ENCODE results near the gene SPSB4.

DNA sequence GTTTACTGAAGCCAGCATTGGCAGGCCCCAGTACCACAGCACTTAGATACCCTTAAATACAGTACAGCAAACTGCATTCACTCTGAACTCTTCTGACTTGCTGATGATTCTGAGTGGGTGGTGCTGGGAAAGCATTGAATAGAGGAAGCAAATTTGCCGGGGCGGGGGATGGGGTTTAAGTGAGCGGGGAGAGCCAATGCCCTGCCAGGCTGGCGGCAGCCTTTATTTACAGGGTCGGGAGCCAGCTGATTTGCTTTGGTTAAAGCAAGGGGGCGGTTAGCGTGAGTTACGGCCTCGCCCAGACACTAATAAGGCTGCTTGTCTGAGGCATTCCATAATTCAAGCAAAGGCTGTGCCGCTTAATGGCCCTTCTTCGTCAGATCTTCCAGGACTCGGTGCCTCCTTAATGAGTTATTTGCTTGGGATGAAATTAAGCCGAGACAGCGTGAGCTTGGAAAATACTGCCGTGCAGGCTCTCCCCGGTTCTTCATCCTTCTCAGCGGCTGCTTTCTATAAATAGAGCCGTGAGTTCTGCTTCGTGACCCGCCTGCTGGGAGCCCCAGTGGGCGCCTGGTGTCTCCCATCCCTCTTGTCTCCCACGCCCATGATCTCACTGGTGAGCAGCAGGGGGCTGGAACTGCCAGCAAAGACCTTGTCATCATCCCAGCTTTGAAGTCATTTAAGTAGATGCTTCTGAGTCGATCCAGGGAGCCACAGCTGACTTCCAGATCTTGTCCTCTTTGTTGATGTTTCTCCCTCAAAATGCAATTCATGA lies 25.8 kb downstream of the SPSB4 start:
- TF ChIP-seq KDM4B (CRISPR knock-in tag; IDR thresholded peaks at IDR 0.05) (no peak), CBX1 (IDR thresholded peaks at IDR 0.05; ENCODE audit: low read depth) (no peak), FOXK2 (IDR thresholded peaks at IDR 0.05) (no peak), ZNF292 (CRISPR knock-in tag; IDR thresholded peaks at IDR 0.05; ENCODE audit: borderline replicate concordance, low read depth) (no peak), POLR2AphosphoS5 (IDR thresholded peaks at IDR 0.05; ENCODE audit: low read depth, low read length) (no peak), MAFG (CRISPR knock-in tag; IDR thresholded peaks at IDR 0.05) (no peak), BRCA1 (CRISPR knock-in tag; IDR thresholded peaks at IDR 0.05) (no peak), POLR2A (IDR thresholded peaks at IDR 0.05; ENCODE audit: insufficient read depth in 1 of 2, low read depth in 2 of 2, low read length in 2 of 2) (no peak), TBL1XR1 (IDR thresholded peaks at IDR 0.05; ENCODE audit: borderline replicate concordance, low read length, partially characterized antibody) (no peak), ATF7 (IDR thresholded peaks at IDR 0.05) (no peak), ATF7 (CRISPR knock-in tag; IDR thresholded peaks at IDR 0.05) (no peak)
- TF ChIP-seq, protein P1, sequence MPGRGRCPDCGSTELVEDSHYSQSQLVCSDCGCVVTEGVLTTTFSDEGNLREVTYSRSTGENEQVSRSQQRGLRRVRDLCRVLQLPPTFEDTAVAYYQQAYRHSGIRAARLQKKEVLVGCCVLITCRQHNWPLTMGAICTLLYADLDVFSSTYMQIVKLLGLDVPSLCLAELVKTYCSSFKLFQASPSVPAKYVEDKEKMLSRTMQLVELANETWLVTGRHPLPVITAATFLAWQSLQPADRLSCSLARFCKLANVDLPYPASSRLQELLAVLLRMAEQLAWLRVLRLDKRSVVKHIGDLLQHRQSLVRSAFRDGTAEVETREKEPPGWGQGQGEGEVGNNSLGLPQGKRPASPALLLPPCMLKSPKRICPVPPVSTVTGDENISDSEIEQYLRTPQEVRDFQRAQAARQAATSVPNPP (CRISPR knock-in tag; IDR thresholded peaks at IDR 0.05) = no peak
- TF ChIP-seq, protein P2, sequence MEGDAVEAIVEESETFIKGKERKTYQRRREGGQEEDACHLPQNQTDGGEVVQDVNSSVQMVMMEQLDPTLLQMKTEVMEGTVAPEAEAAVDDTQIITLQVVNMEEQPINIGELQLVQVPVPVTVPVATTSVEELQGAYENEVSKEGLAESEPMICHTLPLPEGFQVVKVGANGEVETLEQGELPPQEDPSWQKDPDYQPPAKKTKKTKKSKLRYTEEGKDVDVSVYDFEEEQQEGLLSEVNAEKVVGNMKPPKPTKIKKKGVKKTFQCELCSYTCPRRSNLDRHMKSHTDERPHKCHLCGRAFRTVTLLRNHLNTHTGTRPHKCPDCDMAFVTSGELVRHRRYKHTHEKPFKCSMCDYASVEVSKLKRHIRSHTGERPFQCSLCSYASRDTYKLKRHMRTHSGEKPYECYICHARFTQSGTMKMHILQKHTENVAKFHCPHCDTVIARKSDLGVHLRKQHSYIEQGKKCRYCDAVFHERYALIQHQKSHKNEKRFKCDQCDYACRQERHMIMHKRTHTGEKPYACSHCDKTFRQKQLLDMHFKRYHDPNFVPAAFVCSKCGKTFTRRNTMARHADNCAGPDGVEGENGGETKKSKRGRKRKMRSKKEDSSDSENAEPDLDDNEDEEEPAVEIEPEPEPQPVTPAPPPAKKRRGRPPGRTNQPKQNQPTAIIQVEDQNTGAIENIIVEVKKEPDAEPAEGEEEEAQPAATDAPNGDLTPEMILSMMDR (CRISPR knock-in tag; IDR thresholded peaks at IDR 0.05) = no peak
- TF ChIP-seq, protein P3, sequence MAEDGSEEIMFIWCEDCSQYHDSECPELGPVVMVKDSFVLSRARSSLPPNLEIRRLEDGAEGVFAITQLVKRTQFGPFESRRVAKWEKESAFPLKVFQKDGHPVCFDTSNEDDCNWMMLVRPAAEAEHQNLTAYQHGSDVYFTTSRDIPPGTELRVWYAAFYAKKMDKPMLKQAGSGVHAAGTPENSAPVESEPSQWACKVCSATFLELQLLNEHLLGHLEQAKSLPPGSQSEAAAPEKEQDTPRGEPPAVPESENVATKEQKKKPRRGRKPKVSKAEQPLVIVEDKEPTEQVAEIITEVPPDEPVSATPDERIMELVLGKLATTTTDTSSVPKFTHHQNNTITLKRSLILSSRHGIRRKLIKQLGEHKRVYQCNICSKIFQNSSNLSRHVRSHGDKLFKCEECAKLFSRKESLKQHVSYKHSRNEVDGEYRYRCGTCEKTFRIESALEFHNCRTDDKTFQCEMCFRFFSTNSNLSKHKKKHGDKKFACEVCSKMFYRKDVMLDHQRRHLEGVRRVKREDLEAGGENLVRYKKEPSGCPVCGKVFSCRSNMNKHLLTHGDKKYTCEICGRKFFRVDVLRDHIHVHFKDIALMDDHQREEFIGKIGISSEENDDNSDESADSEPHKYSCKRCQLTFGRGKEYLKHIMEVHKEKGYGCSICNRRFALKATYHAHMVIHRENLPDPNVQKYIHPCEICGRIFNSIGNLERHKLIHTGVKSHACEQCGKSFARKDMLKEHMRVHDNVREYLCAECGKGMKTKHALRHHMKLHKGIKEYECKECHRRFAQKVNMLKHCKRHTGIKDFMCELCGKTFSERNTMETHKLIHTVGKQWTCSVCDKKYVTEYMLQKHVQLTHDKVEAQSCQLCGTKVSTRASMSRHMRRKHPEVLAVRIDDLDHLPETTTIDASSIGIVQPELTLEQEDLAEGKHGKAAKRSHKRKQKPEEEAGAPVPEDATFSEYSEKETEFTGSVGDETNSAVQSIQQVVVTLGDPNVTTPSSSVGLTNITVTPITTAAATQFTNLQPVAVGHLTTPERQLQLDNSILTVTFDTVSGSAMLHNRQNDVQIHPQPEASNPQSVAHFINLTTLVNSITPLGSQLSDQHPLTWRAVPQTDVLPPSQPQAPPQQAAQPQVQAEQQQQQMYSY (CRISPR knock-in tag; IDR thresholded peaks at IDR 0.05) = no peak
